ENCODE measurements around the gene LRTM2.

LRTM2 gene

DNA sequence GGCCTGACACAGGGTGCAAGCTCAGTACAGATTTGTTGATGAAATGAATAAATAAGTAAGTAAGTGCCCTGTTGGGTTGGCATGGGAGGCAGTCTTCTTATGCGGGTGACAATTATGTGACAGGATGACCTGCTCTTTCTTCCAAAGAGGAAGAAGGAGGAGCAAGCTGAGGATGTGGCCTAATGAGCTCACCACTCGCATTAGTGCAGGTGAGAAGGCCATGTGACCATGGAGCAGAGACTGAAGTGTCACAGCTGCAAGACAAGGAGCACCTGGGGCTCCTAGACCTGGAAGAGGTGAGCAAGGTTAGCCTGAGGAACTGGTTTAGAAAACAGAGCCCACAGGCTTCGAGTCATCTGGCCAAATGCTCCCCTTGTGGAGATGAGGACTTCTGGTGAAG, 34.9 kb downstream of the LRTM2 start:
- peak in 1 of 2 experiments; percentile 9 for DNase-seq (ENCODE audit: low read depth in 1 of 2, low spot score in 1 of 2)
- TF ChIP-seq POLR2AphosphoS5 (IDR thresholded peaks at IDR 0.05; ENCODE audit: low read depth): no peak
- no peak overlapping the region for H3K27ac ChIP-seq (replicated peaks)
- H3K4me3 ChIP-seq (replicated peaks; ENCODE audit: insufficient read depth, low read length): no peak overlapping the region
- no peaks in the 10 kb centered on the region for H3K27me3 ChIP-seq (ENCODE audit: insufficient read depth, poor library complexity, severe bottlenecking)

DNA sequence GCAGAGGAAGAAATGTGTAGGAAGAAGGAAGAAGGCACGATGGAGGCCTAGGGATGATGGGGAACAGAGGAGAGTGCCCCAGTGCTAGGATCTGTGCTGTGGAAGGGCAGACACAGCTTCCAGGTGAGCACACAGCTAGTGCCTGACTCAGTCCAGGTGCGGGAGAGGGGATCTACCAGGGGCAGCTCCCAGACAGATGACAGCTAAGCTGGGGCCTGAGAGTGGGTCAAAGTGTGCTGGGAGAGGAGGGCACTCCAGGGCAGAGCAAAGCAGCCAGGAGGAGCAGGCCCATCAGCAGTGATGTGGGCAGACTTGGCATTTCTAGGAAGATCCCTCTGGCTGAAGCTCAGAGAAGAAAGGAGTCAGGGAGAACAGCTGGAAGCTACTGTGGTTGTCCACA, 36.7 kb downstream of the LRTM2 start:
- no peak overlapping the region for H3K4me3 ChIP-seq (replicated peaks; ENCODE audit: insufficient read depth, low read length)
- no peak overlapping the region for H3K27ac ChIP-seq (replicated peaks)
- DNase-seq (ENCODE audit: low read depth in 1 of 2, low spot score in 1 of 2): no peak
- TF ChIP-seq, protein P1, sequence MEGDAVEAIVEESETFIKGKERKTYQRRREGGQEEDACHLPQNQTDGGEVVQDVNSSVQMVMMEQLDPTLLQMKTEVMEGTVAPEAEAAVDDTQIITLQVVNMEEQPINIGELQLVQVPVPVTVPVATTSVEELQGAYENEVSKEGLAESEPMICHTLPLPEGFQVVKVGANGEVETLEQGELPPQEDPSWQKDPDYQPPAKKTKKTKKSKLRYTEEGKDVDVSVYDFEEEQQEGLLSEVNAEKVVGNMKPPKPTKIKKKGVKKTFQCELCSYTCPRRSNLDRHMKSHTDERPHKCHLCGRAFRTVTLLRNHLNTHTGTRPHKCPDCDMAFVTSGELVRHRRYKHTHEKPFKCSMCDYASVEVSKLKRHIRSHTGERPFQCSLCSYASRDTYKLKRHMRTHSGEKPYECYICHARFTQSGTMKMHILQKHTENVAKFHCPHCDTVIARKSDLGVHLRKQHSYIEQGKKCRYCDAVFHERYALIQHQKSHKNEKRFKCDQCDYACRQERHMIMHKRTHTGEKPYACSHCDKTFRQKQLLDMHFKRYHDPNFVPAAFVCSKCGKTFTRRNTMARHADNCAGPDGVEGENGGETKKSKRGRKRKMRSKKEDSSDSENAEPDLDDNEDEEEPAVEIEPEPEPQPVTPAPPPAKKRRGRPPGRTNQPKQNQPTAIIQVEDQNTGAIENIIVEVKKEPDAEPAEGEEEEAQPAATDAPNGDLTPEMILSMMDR (IDR thresholded peaks at IDR 0.05; ENCODE audit: insufficient read depth, low read length): no peak
- TF ChIP-seq SPI1 (IDR thresholded peaks at IDR 0.05; ENCODE audit: borderline replicate concordance, low read depth) (no peak), GABPA (IDR thresholded peaks at IDR 0.05; ENCODE audit: low read depth) (no peak)
- no peaks in the 10 kb centered on the region for H3K27me3 ChIP-seq (ENCODE audit: insufficient read depth, poor library complexity, severe bottlenecking)

- no peak for DNase-seq (ENCODE audit: low read depth in 1 of 2, low spot score in 1 of 2)
- Histone ChIP-seq H3K4me3 (replicated peaks; ENCODE audit: insufficient read depth, low read length) (no peak overlapping the region), H3K27me3 (ENCODE audit: insufficient read depth, poor library complexity, severe bottlenecking) (no peaks in the 10 kb centered on the region), H3K27ac (replicated peaks) (no peak overlapping the region)
- TF ChIP-seq, protein P1 (IDR thresholded peaks at IDR 0.05; ENCODE audit: insufficient read depth, low read length): no peak
- no peak for TF ChIP-seq GABPA (IDR thresholded peaks at IDR 0.05; ENCODE audit: low read depth)
- no peak for TF ChIP-seq POLR2AphosphoS5 (IDR thresholded peaks at IDR 0.05; ENCODE audit: low read depth)
- no peak for TF ChIP-seq REST (IDR thresholded peaks at IDR 0.05; ENCODE audit: insufficient replicate concordance, low read depth)
- no peak for TF ChIP-seq SPI1 (IDR thresholded peaks at IDR 0.05; ENCODE audit: borderline replicate concordance, low read depth)
These were observed 37.5 kb downstream of the LRTM2 start for GRCh38 chr12:1857821-1858220.

GRCh38 chr12:1858456-1858855, 38.1 kb downstream of the LRTM2 start:
- TF ChIP-seq GABPA (IDR thresholded peaks at IDR 0.05; ENCODE audit: low read depth) (no peak), POLR2AphosphoS5 (IDR thresholded peaks at IDR 0.05; ENCODE audit: low read depth) (no peak), SPI1 (IDR thresholded peaks at IDR 0.05; ENCODE audit: borderline replicate concordance, low read depth) (no peak)
- TF ChIP-seq, protein P1 (IDR thresholded peaks at IDR 0.05; ENCODE audit: insufficient read depth, low read length): no peak
- Histone ChIP-seq H3K27me3 (ENCODE audit: insufficient read depth, poor library complexity, severe bottlenecking) (no peaks in the 10 kb centered on the region), H3K27ac (replicated peaks) (no peak overlapping the region), H3K4me3 (replicated peaks; ENCODE audit: insufficient read depth, low read length) (no peak overlapping the region)
- DNase-seq (ENCODE audit: low read depth in 1 of 2, low spot score in 1 of 2): no peak

- Histone ChIP-seq H3K4me3 (replicated peaks; ENCODE audit: insufficient read depth, low read length) (no peak overlapping the region), H3K27me3 (ENCODE audit: insufficient read depth, poor library complexity, severe bottlenecking) (no peaks in the 10 kb centered on the region), H3K27ac (replicated peaks) (no peak overlapping the region)
- DNase-seq (ENCODE audit: low read depth in 1 of 2, low spot score in 1 of 2): no peak
- TF ChIP-seq SPI1 (IDR thresholded peaks at IDR 0.05; ENCODE audit: borderline replicate concordance, low read depth) (no peak), GABPA (IDR thresholded peaks at IDR 0.05; ENCODE audit: low read depth) (no peak), POLR2AphosphoS5 (IDR thresholded peaks at IDR 0.05; ENCODE audit: low read depth) (no peak), REST (IDR thresholded peaks at IDR 0.05; ENCODE audit: insufficient replicate concordance, low read depth) (no peak)
- TF ChIP-seq, protein P1 (IDR thresholded peaks at IDR 0.05; ENCODE audit: insufficient read depth, low read length): no peak
These were observed 39.3 kb downstream of the LRTM2 start for GRCh38 chr12:1859643-1860042.

Data from HL-60 (cell line).